Stomach (tissue), 4 donors: ENCODE results near the gene RPAP2.

Experiments
- CTCF ChIP-seq, 7 experiments: fragments of 450-650 bp in 4 of 7; fragments of 200-600 bp in 3 of 7; sonication (generic) in 3 of 7; IDR thresholded peaks; one replicate each; pipeline ENCODE4 v1.5.1; 2016 to 2019; ENCODE audit warnings: antibody characterized with exemption in 7 of 7, control low read depth in 2 of 7, mild to moderate bottlenecking in 1 of 7
- POLR2AphosphoS5 ChIP-seq, 3 donors: sonication (generic); formaldehyde crosslinking; IDR thresholded peaks; one replicate each; pipeline ENCODE4 v1.6.1; 2016; ENCODE audit warnings: antibody characterized with exemption in 3 of 3

GRCh38 chr1:92324784-92325183 lies 25.9 kb downstream of the RPAP2 start:
- TF ChIP-seq CTCF (IDR thresholded peaks at IDR 0.05) (no peak), POLR2AphosphoS5 (IDR thresholded peaks at IDR 0.05) (no peak)
